HepG2 (cell line): ENCODE data around the gene STK17A. TPM values are rescaled to one million over a fixed set of nuclear protein-coding genes. Genes with fewer than 3 reads are reported as not detected.
A peak's percentile ranks its signal among the peaks of the same experiment; 100 is the strongest.

Experiments
- ATAC-seq: fragments of 200-7000 bp; cut with Tn5 transposase; 3 replicates; pipeline ENCODE4 v1.9.1; 2020; ENCODE audit warnings: mild to moderate bottlenecking, moderate library complexity
- BruUV-seq: library from RNA; stranded (reverse); fragments of 400-500 nt; replicated peaks from 2 replicates; lab custom pipeline; 2021; lab: Mats Ljungman, UMichigan
- CTCF ChIA-PET: fragments of 300-600 bp; formaldehyde crosslinking; extraction: SDS; loops from one replicate; lab custom pipeline; 2021; ENCODE audit warnings: low total read pairs, inconsistent platforms, low intra/inter-chr PET ratio; lab: Yijun Ruan, JAX
- POLR2A ChIA-PET: fragments of 350-600 bp; sonication (Branson Sonifier 250); formaldehyde crosslinking; loops from one replicate; lab custom pipeline; 2020; ENCODE audit warnings: antibody characterized with exemption, inconsistent platforms; lab: Yijun Ruan, JAX
- DNase-seq: peaks from one replicate; pipeline ENCODE4 v3.0.0-alpha.2; 2015; ENCODE audit warnings: low spot score
- FAIRE-seq: peaks from 3 replicates; lab custom pipeline; 2011; peaks lifted over from hg19 to GRCh38; lab: Jason Lieb, UNC
- H2AFZ ChIP-seq: one replicate; pipeline ENCODE4 v1.6.1; 2011; ENCODE audit warnings: low read length, inconsistent platforms
- H3K27ac ChIP-seq: fragments of 300-600 bp; 3 replicates; pipeline ENCODE4 v1.8.0; 2011; ENCODE audit warnings: mixed run types, mild to moderate bottlenecking, mixed read lengths, low read length, inconsistent platforms; ENCODE audit not compliant: insufficient read depth; ENCODE audit errors: extremely low read length
- H3K27me3 ChIP-seq, 2 experiments: fragments of 200-600 bp in 1 of 2; 2 replicates in 1 of 2; 3 replicates in 1 of 2; pipeline versions ENCODE4 v1.6.0 to v1.8.0; 2011; ENCODE audit warnings: low read length in 2 of 2, mild to moderate bottlenecking in 2 of 2, moderate library complexity in 2 of 2, inconsistent platforms in 1 of 2; ENCODE audit not compliant: insufficient read depth in 2 of 2, control insufficient read depth in 1 of 2
- H3K36me3 ChIP-seq, 2 experiments: fragments of 200-600 bp in 1 of 2; replicated peaks in 1 of 2; 2 replicates in 1 of 2; 3 replicates in 1 of 2; pipeline versions ENCODE4 v1.5.1 to v1.8.0; 2011; ENCODE audit warnings: low read length in 2 of 2, inconsistent platforms in 1 of 2; ENCODE audit not compliant: insufficient read depth in 2 of 2, control insufficient read depth in 1 of 2
- H3K4me1 ChIP-seq: 2 replicates; pipeline ENCODE4 v1.5.1; 2012; ENCODE audit warnings: low read length, inconsistent platforms; ENCODE audit not compliant: insufficient read depth
- H3K4me2 ChIP-seq: 2 replicates; pipeline ENCODE4 v1.6.0; 2011; ENCODE audit warnings: low read depth, low read length, inconsistent platforms
- H3K4me3 ChIP-seq, 3 experiments: fragments of 200-600 bp in 1 of 3; sonication (generic), shearing (Covaris generic) in 1 of 3; replicated peaks in 1 of 3; 2 replicates each; pipeline ENCODE4 v1.5.1; 2011 to 2016; ENCODE audit warnings: low read length in 3 of 3, inconsistent platforms in 2 of 3, low read depth in 2 of 3, mild to moderate bottlenecking in 2 of 3, control low read depth in 1 of 3, mixed read lengths in 1 of 3; ENCODE audit not compliant: insufficient read depth in 1 of 3
- H3K79me2 ChIP-seq: one replicate; pipeline ENCODE4 v1.6.1; 2011; ENCODE audit warnings: low read length, inconsistent platforms; ENCODE audit not compliant: insufficient read depth
- H3K9ac ChIP-seq: 2 replicates; pipeline ENCODE4 v1.6.0; 2011; ENCODE audit warnings: mild to moderate bottlenecking, low read depth, low read length, inconsistent platforms; ENCODE audit not compliant: insufficient read depth
- H3K9me3 ChIP-seq: 2 replicates; pipeline ENCODE4 v1.5.1; 2012; ENCODE audit warnings: mild to moderate bottlenecking, low read length
- H4K20me1 ChIP-seq: 2 replicates; pipeline ENCODE4 v1.6.0; 2011; ENCODE audit warnings: inconsistent platforms, mild to moderate bottlenecking, low read length, moderate library complexity; ENCODE audit not compliant: insufficient read depth
- NFE2L2 ChIP-seq: fragments of 150-350 bp; IDR thresholded peaks from 2 replicates; pipeline ENCODE4 v1.6.1; 2014; ENCODE audit warnings: low read length
- NR2F6 ChIP-seq, 2 experiments: IDR thresholded peaks; 2 replicates each; pipeline ENCODE4 v1.6.1; 2016; ENCODE audit warnings: antibody characterized with exemption in 1 of 2, mild to moderate bottlenecking in 1 of 2
- RBM22 ChIP-seq: fragments of 200-400 bp; formaldehyde crosslinking; optimal IDR thresholded peaks from 2 replicates; pipeline ENCODE3; 2017; ENCODE audit warnings: mild to moderate bottlenecking, low read length, moderate library complexity
- ZNF20 ChIP-seq: sonication (generic); formaldehyde crosslinking; IDR thresholded peaks from 2 replicates; pipeline ENCODE4 v1.4.0; 2020; ENCODE audit warnings: mild to moderate bottlenecking, moderate library complexity, missing genetic modification reagents
- WGBS: methylation state at CpG from one replicate; pipeline ENCODE4 v1.1.6; 2017; ENCODE audit warnings: low lambda C conversion rate; 5-methylcytosine and 5-hydroxymethylcytosine counted together
- in situ Hi-C: cut with HindIII; loops from 2 replicates; pipeline ENCODE4 v1.10.0; 2017; ENCODE audit warnings: low pct_unique_long_range_greater_than_20kb; ENCODE audit not compliant: extremely low pct_ligation_motif_present
- intact Hi-C: fragments of 100-400 bp; cut with micrococcal nuclease; formaldehyde crosslinking; loops from one replicate; pipeline ENCODE4 v1.10.0; 2022; ENCODE audit not compliant: unreplicated experiment
- polyA plus RNA-seq, 8 experiments: library from polyadenylated mRNA; depleted of rRNA in 3 of 8; stranded (reverse) in 7 of 8; unstranded in 1 of 8; fragments of >200 nt; fragmentation: Illumina TruSeq in 4 of 8; extraction: Trizol in 4 of 8; gene quantifications; 2 replicates each; pipeline versions ENCODE4 v1.2.1 to v1.2.3, GENCODE V29; 2011 to 2016; ENCODE audit warnings: low read depth in 4 of 8, missing spikeins in 1 of 8, mixed read lengths in 1 of 8; ENCODE audit not compliant: insufficient read depth in 1 of 8
- total RNA-seq, 5 experiments: library from RNA; depleted of rRNA; stranded (reverse); fragments of >200 nt; fragmentation: Illumina TruSeq; extraction: Trizol; gene quantifications; 2 replicates each; pipeline ENCODE4 v1.2.3, GENCODE V29; 2016; ENCODE audit warnings: low read depth in 1 of 5
- TF ChIP-seq, protein P1 (sequence below): sonication (generic); formaldehyde crosslinking; conservative IDR thresholded peaks from 2 replicates; pipeline ENCODE4 v1.4.0; 2020; ENCODE audit warnings: missing genetic modification reagents
- TF ChIP-seq, protein P2 (sequence below): sonication (generic); formaldehyde crosslinking; IDR thresholded peaks from 2 replicates; pipeline ENCODE4 v1.4.0; 2020; ENCODE audit warnings: low read depth, missing genetic modification reagents

STK17A gene
- total and polyA plus RNA-seq, 2 of the 13 experiments (the other 11 are each of a cell fraction or from before 2014, with no cell fraction given) = 18.6 to 24.3 TPM

DNA sequence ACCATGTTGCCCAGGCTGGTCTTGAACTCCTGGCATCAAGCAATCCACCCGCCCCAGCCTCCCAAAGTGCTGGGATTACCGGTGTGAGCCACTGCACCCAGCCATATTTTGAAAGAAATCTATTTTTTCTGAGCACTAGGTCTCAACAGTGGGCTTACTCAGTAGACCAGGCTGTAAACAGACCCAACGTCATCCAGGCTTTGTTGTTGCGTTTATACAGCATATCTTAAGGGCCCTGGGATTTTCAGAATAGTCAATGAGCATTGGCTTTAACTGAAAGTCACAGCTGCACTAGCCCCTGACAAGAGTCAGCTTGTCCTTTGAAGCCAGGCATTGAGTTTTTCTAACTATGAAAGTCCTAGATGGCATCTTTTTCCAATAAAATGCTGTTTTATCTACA is 49.8 kb downstream of the STK17A start (continued):
- TF ChIP-seq NFE2L2 = no peak
- no peak for TF ChIP-seq NR2F6 (IDR thresholded peaks at IDR 0.05)
- TF ChIP-seq NR2F6 (CRISPR knock-in tag; IDR thresholded peaks at IDR 0.05) = no peak

GRCh38 chr7:43634384-43634783 is 51.5 kb downstream of the STK17A start:
- intact Hi-C loops (no loop called here), in situ Hi-C loops (no loop called here)
- H3K27me3 ChIP-seq = no peaks in the 10 kb centered on the region
- POLR2A ChIA-PET = no interaction called here
- no TSS peak for BruUV-seq
- no peaks in the 10 kb centered on the region for H3K79me2 ChIP-seq
- H3K9ac ChIP-seq = no peak overlapping the region
- H3K36me3 ChIP-seq = peaks cover 15 to 40% of the 10 kb centered on the region in 2 experiments
- FAIRE-seq = no peak
- TF ChIP-seq, protein P1, sequence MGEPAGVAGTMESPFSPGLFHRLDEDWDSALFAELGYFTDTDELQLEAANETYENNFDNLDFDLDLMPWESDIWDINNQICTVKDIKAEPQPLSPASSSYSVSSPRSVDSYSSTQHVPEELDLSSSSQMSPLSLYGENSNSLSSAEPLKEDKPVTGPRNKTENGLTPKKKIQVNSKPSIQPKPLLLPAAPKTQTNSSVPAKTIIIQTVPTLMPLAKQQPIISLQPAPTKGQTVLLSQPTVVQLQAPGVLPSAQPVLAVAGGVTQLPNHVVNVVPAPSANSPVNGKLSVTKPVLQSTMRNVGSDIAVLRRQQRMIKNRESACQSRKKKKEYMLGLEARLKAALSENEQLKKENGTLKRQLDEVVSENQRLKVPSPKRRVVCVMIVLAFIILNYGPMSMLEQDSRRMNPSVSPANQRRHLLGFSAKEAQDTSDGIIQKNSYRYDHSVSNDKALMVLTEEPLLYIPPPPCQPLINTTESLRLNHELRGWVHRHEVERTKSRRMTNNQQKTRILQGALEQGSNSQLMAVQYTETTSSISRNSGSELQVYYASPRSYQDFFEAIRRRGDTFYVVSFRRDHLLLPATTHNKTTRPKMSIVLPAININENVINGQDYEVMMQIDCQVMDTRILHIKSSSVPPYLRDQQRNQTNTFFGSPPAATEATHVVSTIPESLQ = no peak
- TF ChIP-seq, protein P2, sequence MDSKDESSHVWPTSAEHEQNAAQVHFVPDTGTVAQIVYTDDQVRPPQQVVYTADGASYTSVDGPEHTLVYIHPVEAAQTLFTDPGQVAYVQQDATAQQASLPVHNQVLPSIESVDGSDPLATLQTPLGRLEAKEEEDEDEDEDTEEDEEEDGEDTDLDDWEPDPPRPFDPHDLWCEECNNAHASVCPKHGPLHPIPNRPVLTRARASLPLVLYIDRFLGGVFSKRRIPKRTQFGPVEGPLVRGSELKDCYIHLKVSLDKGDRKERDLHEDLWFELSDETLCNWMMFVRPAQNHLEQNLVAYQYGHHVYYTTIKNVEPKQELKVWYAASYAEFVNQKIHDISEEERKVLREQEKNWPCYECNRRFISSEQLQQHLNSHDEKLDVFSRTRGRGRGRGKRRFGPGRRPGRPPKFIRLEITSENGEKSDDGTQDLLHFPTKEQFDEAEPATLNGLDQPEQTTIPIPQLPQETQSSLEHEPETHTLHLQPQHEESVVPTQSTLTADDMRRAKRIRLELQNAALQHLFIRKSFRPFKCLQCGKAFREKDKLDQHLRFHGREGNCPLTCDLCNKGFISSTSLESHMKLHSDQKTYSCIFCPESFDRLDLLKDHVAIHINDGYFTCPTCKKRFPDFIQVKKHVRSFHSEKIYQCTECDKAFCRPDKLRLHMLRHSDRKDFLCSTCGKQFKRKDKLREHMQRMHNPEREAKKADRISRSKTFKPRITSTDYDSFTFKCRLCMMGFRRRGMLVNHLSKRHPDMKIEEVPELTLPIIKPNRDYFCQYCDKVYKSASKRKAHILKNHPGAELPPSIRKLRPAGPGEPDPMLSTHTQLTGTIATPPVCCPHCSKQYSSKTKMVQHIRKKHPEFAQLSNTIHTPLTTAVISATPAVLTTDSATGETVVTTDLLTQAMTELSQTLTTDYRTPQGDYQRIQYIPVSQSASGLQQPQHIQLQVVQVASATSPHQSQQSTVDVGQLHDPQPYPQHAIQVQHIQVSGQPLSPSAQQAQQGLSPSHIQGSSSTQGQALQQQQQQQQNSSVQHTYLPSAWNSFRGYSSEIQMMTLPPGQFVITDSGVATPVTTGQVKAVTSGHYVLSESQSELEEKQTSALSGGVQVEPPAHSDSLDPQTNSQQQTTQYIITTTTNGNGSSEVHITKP (CRISPR knock-in tag) = no peak
- TF ChIP-seq RBM22 (peak; percentile 89), ZNF20 (no peak)
- H3K4me1 ChIP-seq = peaks cover 42% of the 10 kb centered on the region
- no peak for DNase-seq
- no peak overlapping the region for H3K27ac ChIP-seq
- no peak overlapping the region for H3K4me2 ChIP-seq
- ATAC-seq = no peak
- no peaks in the 10 kb centered on the region for H3K9me3 ChIP-seq
- no peaks in the 10 kb centered on the region for H4K20me1 ChIP-seq
- CTCF ChIA-PET = no interaction called here
- no peak overlapping the region for H2AFZ ChIP-seq
- H3K4me3 ChIP-seq = no peak overlapping the region
- WGBS = 100% methylated on average over 1 of the region's 2 CpGs
